ENCODE data around the gene MYO5B.

DNA sequence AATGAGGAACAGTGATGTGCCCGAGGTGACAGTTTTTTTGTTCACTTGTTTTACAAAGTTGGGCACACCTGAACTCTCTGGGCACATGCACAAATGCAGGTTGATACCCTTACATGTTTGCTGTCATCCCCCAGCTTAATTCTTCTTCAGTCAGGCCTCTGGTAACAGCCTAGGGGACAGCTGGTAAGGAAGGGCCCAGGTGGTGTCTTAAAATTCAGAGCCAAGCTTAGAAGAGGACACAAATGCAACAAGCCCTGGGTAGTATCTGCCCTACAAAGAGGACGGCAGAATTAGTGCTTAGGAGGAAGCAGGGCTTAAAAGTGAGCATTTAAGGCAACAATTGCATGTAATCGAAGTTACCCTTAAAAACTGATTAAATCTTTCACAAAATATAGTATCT lies 209.7 kb downstream of the MYO5B start:
- TF ChIP-seq POLR2A (IDR thresholded peaks at IDR 0.05; ENCODE audit: low read depth) (no peak), EP300 (IDR thresholded peaks at IDR 0.05) (no peak), POLR2AphosphoS5 (IDR thresholded peaks at IDR 0.05) (no peak)
- TF ChIP-seq, protein P1, sequence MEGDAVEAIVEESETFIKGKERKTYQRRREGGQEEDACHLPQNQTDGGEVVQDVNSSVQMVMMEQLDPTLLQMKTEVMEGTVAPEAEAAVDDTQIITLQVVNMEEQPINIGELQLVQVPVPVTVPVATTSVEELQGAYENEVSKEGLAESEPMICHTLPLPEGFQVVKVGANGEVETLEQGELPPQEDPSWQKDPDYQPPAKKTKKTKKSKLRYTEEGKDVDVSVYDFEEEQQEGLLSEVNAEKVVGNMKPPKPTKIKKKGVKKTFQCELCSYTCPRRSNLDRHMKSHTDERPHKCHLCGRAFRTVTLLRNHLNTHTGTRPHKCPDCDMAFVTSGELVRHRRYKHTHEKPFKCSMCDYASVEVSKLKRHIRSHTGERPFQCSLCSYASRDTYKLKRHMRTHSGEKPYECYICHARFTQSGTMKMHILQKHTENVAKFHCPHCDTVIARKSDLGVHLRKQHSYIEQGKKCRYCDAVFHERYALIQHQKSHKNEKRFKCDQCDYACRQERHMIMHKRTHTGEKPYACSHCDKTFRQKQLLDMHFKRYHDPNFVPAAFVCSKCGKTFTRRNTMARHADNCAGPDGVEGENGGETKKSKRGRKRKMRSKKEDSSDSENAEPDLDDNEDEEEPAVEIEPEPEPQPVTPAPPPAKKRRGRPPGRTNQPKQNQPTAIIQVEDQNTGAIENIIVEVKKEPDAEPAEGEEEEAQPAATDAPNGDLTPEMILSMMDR (IDR thresholded peaks at IDR 0.05): no peak

Data from esophagus muscularis mucosa (tissue), 4 donors.